GM10248 (cell line): ENCODE measurements around the gene TMBIM1.

Source experiments
- CTCF ChIA-PET: fragments of 300-600 bp; sonication (Branson Sonifier 250); formaldehyde crosslinking; extraction: SDS; loops from one replicate; lab custom pipeline; 2021; ENCODE audit warnings: antibody characterized with exemption; lab: Yijun Ruan, JAX
- POLR2A ChIA-PET: fragments of 350-650 bp; sonication (Branson Sonifier 250); formaldehyde crosslinking; extraction: SDS; loops from one replicate; lab custom pipeline; 2020; ENCODE audit warnings: antibody characterized with exemption; lab: Yijun Ruan, JAX
- DNase-seq: peaks from one replicate; pipeline ENCODE4 v3.0.0; 2012; ENCODE audit errors: extremely low spot score
- CTCF ChIP-seq: IDR thresholded peaks from 2 replicates; pipeline ENCODE4 v1.5.1; 2012; ENCODE audit warnings: mild to moderate bottlenecking, low read depth; ENCODE audit errors: extremely low read depth, missing control alignments, control extremely low read depth

The TMBIM1 gene

DNA sequence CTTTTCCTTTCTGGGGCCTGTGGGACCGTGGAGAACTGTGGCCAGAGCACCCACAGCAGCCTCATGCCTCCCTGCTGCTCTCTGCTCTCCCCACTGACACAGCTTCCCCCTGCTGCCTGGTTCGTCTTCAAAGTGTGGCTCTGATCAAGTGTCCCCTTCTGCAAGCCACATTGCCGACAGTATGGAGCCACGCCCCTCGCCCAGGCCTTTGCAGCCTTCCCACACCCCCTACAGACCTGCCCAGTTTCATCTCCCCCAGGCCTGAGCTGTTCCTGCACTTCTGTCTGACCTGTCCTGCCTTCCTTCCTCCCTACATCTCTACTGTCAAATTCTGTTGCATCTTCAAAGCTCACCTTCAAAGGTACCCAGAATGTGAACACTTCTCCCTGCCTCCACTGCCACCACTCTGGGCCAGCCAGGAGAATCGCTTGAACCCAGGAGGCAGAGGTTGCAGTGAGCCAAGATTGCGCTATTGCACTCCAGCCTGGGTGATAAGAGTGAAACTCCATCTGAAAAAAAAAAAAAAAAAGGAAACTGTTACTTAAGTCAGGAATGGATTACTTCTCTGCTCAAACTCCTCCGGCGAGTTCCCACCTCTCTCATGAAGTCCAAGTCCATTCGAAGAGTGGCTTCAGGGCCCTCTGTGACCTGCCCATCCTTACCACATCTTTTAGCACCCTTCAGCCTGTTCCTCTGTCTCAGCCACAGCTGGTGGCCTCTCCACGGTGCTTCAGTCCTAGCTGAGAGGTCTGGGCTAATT lies 35.3 kb upstream of the TMBIM1 start:
- ChIA-PET CTCF (interaction anchor here (1.2 to 3.6 kb wide), 3 partner anchors 10 to 71 kb away, joined by 3 to 17 read pairs (median 5); no protein-coding TSS in a partner anchor), POLR2A (no interaction called here)
- no peak for DNase-seq
- no peak for TF ChIP-seq CTCF

- no peak for DNase-seq
- TF ChIP-seq CTCF: no peak
- POLR2A ChIA-PET: no interaction called here
- CTCF ChIA-PET: interaction anchor here (1.1 to 1.6 kb wide), 3 partner anchors 9 to 53 kb away, joined by 3 to 6 read pairs (median 5); partner anchors contain the start of gene CATIP
These were observed 34.0 kb upstream of the TMBIM1 start for GRCh38 chr2:218326315-218326714.

GRCh38 chr2:218325566-218326160 lies 33.4 kb upstream of the TMBIM1 start:
- no peak for TF ChIP-seq CTCF
- CTCF ChIA-PET: interaction anchor here (0.7 to 1.6 kb wide), 3 partner anchors 8 to 31 kb away, joined by 3 to 6 read pairs (median 3); partner anchors contain the start of gene CATIP
- DNase-seq: no peak
- POLR2A ChIA-PET: no interaction called here

GRCh38 chr2:218323526-218324472 lies 31.5 kb upstream of the TMBIM1 start:
- POLR2A ChIA-PET: no interaction called here
- DNase-seq: no peak

DNA sequence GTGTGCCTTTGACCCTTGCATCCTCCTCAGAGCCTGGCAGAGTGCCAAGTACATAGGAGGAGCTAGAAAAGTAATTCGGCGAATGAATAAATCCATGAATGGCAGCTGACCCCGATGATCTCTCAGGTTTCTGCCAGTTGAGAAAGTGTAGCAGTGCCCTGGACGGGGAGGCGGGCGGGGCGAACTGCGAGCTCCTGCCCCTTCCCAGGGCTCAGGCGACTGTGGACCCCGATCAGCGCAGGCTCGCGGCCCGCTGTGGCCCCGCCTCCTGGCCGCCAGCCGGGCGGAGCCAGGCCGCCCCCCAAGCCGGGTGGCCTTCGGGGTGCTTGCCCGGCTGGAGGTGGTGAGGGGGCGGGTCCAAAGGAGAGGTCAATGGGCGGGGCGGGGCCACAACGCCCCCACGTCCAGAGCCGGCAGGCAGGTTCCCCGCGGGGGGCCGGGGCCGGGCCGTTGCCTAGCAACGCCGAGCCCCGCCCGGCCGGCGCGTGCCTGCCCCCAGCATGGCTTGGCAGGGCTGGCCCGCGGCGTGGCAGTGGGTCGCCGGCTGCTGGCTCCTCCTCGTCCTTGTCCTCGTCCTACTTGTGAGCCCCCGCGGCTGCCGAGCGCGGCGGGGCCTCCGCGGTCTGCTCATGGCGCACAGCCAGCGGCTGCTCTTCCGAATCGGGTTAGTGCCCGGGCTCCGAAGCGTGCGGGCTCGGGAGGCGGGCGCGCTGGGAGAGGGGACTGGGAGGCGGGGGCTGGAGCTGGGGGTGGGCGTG lies 30.6 kb upstream of the TMBIM1 start:
- ChIA-PET POLR2A (no interaction called here), CTCF (interaction anchor here (0.7 to 6.0 kb wide), 4 partner anchors 15 to 34 kb away, joined by 3 to 23 read pairs (median 10); partner anchors contain the start of gene CATIP)
- no peak for TF ChIP-seq CTCF
- peak; percentile 93 for DNase-seq

More at GRCh38 chr2:218323526-218324472, 31.5 kb upstream of the TMBIM1 start:
- TF ChIP-seq CTCF: no peak
- CTCF ChIA-PET: interaction anchor here (1.3 to 6.0 kb wide), 2 partner anchors 22 to 33 kb away, joined by 4 to 23 read pairs; partner anchors contain the start of gene CATIP
